ENCODE measurements around the gene PTPN9. TPM values are rescaled to one million over a fixed set of nuclear protein-coding genes. Genes with fewer than 3 reads are reported as not detected.

PTPN9 gene
- total and polyA plus RNA-seq, 10 of the 15 experiments (the other 5 are each of a cell fraction or from before 2014, with no cell fraction given) = 7.8 to 29.1 (median 18.5) TPM

DNA sequence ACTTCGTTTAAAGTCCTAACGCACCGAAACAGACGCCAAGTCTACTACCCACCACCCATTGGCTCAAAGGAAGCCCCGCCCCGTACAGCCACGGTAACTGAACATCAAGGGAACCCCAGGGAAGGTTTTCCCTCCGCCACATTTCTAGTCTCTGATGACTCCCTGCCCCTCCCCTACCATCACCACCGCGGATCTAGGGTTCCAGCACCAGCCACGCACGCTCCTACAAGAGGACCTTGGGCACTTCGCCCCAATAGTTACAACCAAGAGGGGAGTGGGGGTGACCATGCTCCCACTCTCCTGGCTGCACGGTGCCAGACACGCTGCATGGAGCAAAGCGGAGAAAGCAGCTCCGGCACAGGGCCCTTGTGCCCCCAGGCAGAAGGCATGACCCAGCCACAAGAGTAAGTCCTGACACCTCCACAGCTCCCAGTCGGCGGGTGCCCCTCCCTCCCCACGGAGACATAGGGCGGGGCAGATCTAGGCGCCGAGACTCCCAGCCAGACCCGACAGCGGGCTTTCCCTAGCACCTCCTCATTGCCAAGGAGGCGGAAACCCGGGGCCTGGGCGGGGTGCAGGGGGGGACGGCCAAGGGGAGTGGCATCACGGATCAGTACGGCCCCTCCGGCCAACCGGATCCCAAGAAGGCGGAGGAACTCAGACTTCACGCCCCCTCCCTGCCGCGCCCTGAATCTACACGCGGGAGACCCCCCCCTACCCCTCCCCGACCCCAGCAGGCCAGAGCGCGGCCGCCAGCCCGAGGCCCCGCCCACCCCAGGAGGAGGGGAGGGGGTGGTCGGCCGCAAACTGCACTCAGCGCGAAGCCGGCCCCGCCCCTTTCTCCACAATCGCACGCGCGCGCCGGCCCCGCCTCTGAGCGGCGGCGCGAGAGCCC, 128.6 kb downstream of the PTPN9 start (continued):
- TF ChIP-seq USF1 (IDR thresholded peaks at IDR 0.05; ENCODE audit: borderline replicate concordance, extremely low read length, insufficient read depth, low read depth, low read length) (no peak), GATAD2B (conservative IDR thresholded peaks at IDR 0.05; ENCODE audit: low read depth) (0 out of 2 replicates have a peak, but pooled peaks have one; percentile 21), IKZF1 (conservative IDR thresholded peaks at IDR 0.05) (peak; percentile 58), BACH1 (IDR thresholded peaks at IDR 0.05; ENCODE audit: borderline replicate concordance) (peak; percentile 34; the same call in 1 of the 2 replicates), REST (IDR thresholded peaks at IDR 0.05; ENCODE audit: low read depth, low read length) (no peak), WRNIP1 (IDR thresholded peaks at IDR 0.05; ENCODE audit: borderline replicate concordance, low read depth, low read length) (no peak), CREB1 (IDR thresholded peaks at IDR 0.05; ENCODE audit: low read depth) (no peak), JUNB (IDR thresholded peaks at IDR 0.05) (no peak), KLF5 (IDR thresholded peaks at IDR 0.05; ENCODE audit: partially characterized antibody) (no peak), ZBED1 (IDR thresholded peaks at IDR 0.05; ENCODE audit: borderline replicate concordance) (no peak), RB1 (IDR thresholded peaks at IDR 0.05; ENCODE audit: borderline replicate concordance) (peak; percentile 79; the same call in 1 of the 2 replicates), ATF7 (IDR thresholded peaks at IDR 0.05; ENCODE audit: low read depth) (no peak), JUND (IDR thresholded peaks at IDR 0.05; ENCODE audit: low read depth, low read length) (no peak), CBX5 (IDR thresholded peaks at IDR 0.05; ENCODE audit: low read depth) (no peak), RUNX3 (IDR thresholded peaks at IDR 0.05; ENCODE audit: low read length) (no peak), SMARCA5 (IDR thresholded peaks at IDR 0.05) (peak; percentile 34; the same call in 1 of the 2 replicates), NBN (IDR thresholded peaks at IDR 0.05) (peak; percentile 81; the same call in 1 of the 2 replicates), SUPT20H (IDR thresholded peaks at IDR 0.05; ENCODE audit: borderline replicate concordance, control insufficient read depth, low read depth, low read length) (no peak), SMAD5 (IDR thresholded peaks at IDR 0.05; ENCODE audit: low read depth) (no peak), PAX8 (IDR thresholded peaks at IDR 0.05) (no peak)
- TF ChIP-seq, protein P1, sequence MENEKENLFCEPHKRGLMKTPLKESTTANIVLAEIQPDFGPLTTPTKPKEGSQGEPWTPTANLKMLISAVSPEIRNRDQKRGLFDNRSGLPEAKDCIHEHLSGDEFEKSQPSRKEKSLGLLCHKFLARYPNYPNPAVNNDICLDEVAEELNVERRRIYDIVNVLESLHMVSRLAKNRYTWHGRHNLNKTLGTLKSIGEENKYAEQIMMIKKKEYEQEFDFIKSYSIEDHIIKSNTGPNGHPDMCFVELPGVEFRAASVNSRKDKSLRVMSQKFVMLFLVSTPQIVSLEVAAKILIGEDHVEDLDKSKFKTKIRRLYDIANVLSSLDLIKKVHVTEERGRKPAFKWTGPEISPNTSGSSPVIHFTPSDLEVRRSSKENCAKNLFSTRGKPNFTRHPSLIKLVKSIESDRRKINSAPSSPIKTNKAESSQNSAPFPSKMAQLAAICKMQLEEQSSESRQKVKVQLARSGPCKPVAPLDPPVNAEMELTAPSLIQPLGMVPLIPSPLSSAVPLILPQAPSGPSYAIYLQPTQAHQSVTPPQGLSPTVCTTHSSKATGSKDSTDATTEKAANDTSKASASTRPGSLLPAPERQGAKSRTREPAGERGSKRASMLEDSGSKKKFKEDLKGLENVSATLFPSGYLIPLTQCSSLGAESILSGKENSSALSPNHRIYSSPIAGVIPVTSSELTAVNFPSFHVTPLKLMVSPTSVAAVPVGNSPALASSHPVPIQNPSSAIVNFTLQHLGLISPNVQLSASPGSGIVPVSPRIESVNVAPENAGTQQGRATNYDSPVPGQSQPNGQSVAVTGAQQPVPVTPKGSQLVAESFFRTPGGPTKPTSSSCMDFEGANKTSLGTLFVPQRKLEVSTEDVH (IDR thresholded peaks at IDR 0.05; ENCODE audit: low read depth, partially characterized antibody) = no peak
- TF ChIP-seq, protein P2, sequence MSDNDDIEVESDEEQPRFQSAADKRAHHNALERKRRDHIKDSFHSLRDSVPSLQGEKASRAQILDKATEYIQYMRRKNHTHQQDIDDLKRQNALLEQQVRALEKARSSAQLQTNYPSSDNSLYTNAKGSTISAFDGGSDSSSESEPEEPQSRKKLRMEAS (IDR thresholded peaks at IDR 0.05; ENCODE audit: low read depth, low read length) = no peak
